HepG2 (cell line): Measurements from ENCODE around the gene PELI1. TPM values are rescaled to one million over a fixed set of nuclear protein-coding genes. Genes with fewer than 3 reads are reported as not detected.

Experiments used
- AHR ChIP-seq: IDR thresholded peaks from 2 replicates; pipeline ENCODE4 v1.6.1; 2018; ENCODE audit warnings: missing genetic modification reagents, missing compliant biosample characterization
- ARNT ChIP-seq: fragments of 450-650 bp; IDR thresholded peaks from 2 replicates; pipeline ENCODE4 v1.6.1; 2017
- BCL3 ChIP-seq: sonication (generic); formaldehyde crosslinking; IDR thresholded peaks from 2 replicates; pipeline ENCODE4 v1.5.1; 2020; ENCODE audit warnings: mild to moderate bottlenecking, missing genetic modification reagents, moderate library complexity
- CAMTA2 ChIP-seq: sonication (generic); formaldehyde crosslinking; IDR thresholded peaks from 2 replicates; pipeline ENCODE4 v1.4.0; 2020; ENCODE audit warnings: mild to moderate bottlenecking, missing genetic modification reagents, borderline replicate concordance
- EHMT2 ChIP-seq: fragments of 200-600 bp; sonication (generic); IDR thresholded peaks from 2 replicates; pipeline ENCODE4 v1.7.0; 2017; ENCODE audit warnings: antibody characterized with exemption, low read depth, low read length, borderline replicate concordance
- FOXO4 ChIP-seq: sonication (generic); formaldehyde crosslinking; conservative IDR thresholded peaks from 2 replicates; pipeline ENCODE4 v1.8.1; 2023; ENCODE audit warnings: missing genetic modification reagents
- HNRNPUL1 ChIP-seq: fragments of 200-400 bp; formaldehyde crosslinking; IDR thresholded peaks from 2 replicates; pipeline ENCODE4 v1.6.1; 2017; ENCODE audit warnings: low read depth, mild to moderate bottlenecking, low read length, moderate library complexity
- NFATC3 ChIP-seq: sonication (generic); formaldehyde crosslinking; IDR thresholded peaks from 2 replicates; pipeline ENCODE4 v1.5.1; 2020; ENCODE audit warnings: mild to moderate bottlenecking, missing genetic modification reagents
- NONO ChIP-seq, 2 experiments: fragments of 450-650 bp in 1 of 2; sonication (generic) in 1 of 2; formaldehyde crosslinking in 1 of 2; IDR thresholded peaks in 1 of 2; conservative IDR thresholded peaks in 1 of 2; 2 replicates each; pipeline versions ENCODE4 v1.6.1 to v1.8.0; 2017 to 2022; ENCODE audit warnings: mild to moderate bottlenecking in 1 of 2, missing genetic modification reagents in 1 of 2, moderate library complexity in 1 of 2
- PCBP2 ChIP-seq: fragments of 200-400 bp; formaldehyde crosslinking; optimal IDR thresholded peaks from 2 replicates; pipeline ENCODE3; 2018; ENCODE audit warnings: low read length, low read depth; ENCODE audit not compliant: poor library complexity, severe bottlenecking
- PHF5A ChIP-seq: IDR thresholded peaks from one replicate; pipeline ENCODE4 v1.6.1; 2018; ENCODE audit warnings: low read depth, missing genetic modification reagents; ENCODE audit not compliant: unreplicated experiment
- POLR2AphosphoS5 ChIP-seq: IDR thresholded peaks from 2 replicates; pipeline ENCODE4 v1.6.1; 2012; ENCODE audit warnings: low read depth, low read length
- RAD51 ChIP-seq: fragments of 450-650 bp; IDR thresholded peaks from 2 replicates; pipeline ENCODE4 v1.6.1; 2016; ENCODE audit warnings: borderline replicate concordance
- RARA ChIP-seq: IDR thresholded peaks from 2 replicates; pipeline ENCODE4 v1.6.1; 2016; ENCODE audit warnings: missing genetic modification reagents, missing compliant biosample characterization
- RARG ChIP-seq: sonication (generic); formaldehyde crosslinking; IDR thresholded peaks from 2 replicates; pipeline ENCODE4 v1.4.0; 2020; ENCODE audit warnings: low read depth, mild to moderate bottlenecking, missing genetic modification reagents
- RFX3 ChIP-seq: IDR thresholded peaks from 2 replicates; pipeline ENCODE4 v1.6.1; 2016; ENCODE audit warnings: missing biosample characterization, missing genetic modification reagents
- RNF2 ChIP-seq: fragments of 450-650 bp; conservative IDR thresholded peaks from 2 replicates; pipeline ENCODE4 v1.6.1; 2016; ENCODE audit warnings: low read depth
- SNAI1 ChIP-seq: sonication (generic); formaldehyde crosslinking; IDR thresholded peaks from 2 replicates; pipeline ENCODE4 v1.5.0; 2020; ENCODE audit warnings: mild to moderate bottlenecking, missing genetic modification reagents, borderline replicate concordance
- TERF1 ChIP-seq: sonication (generic); formaldehyde crosslinking; IDR thresholded peaks from 2 replicates; pipeline ENCODE4 v1.8.0; 2022; ENCODE audit warnings: mild to moderate bottlenecking, missing genetic modification reagents, moderate library complexity
- ZNF564 ChIP-seq: sonication (generic); formaldehyde crosslinking; IDR thresholded peaks from 2 replicates; pipeline ENCODE4 v1.8.1; 2023; ENCODE audit warnings: mild to moderate bottlenecking, missing genetic modification reagents
- ZNF605 ChIP-seq: sonication (generic); formaldehyde crosslinking; IDR thresholded peaks from 2 replicates; pipeline ENCODE4 v1.8.0; 2022; ENCODE audit warnings: mild to moderate bottlenecking, missing genetic modification reagents
- ZNF615 ChIP-seq: sonication (generic); formaldehyde crosslinking; IDR thresholded peaks from 2 replicates; pipeline ENCODE4 v1.5.0; 2020; ENCODE audit warnings: mild to moderate bottlenecking, missing genetic modification reagents, borderline replicate concordance
- polyA plus RNA-seq, 8 experiments: library from polyadenylated mRNA; depleted of rRNA in 3 of 8; stranded (reverse) in 7 of 8; unstranded in 1 of 8; fragments of >200 nt; fragmentation: Illumina TruSeq in 4 of 8; extraction: Trizol in 4 of 8; gene quantifications; 2 replicates each; pipeline versions ENCODE4 v1.2.1 to v1.2.3, GENCODE V29; 2011 to 2016; ENCODE audit warnings: low read depth in 4 of 8, missing spikeins in 1 of 8, mixed read lengths in 1 of 8; ENCODE audit not compliant: insufficient read depth in 1 of 8
- total RNA-seq, 5 experiments: library from RNA; depleted of rRNA; stranded (reverse); fragments of >200 nt; fragmentation: Illumina TruSeq; extraction: Trizol; gene quantifications; 2 replicates each; pipeline ENCODE4 v1.2.3, GENCODE V29; 2016; ENCODE audit warnings: low read depth in 1 of 5
- TF ChIP-seq, protein P1 (sequence below): IDR thresholded peaks from 2 replicates; pipeline ENCODE4 v1.6.1; 2012; ENCODE audit warnings: inconsistent platforms
- TF ChIP-seq, protein P2 (sequence below): conservative IDR thresholded peaks from 2 replicates; pipeline ENCODE4 v1.6.1; 2018; ENCODE audit warnings: missing genetic modification reagents

PELI1 gene
- total and polyA plus RNA-seq, 2 of the 13 experiments (the other 11 are each of a cell fraction or from before 2014, with no cell fraction given), result 12.5 to 16.2 TPM

- TF ChIP-seq TERF1 (no peak), ZNF615 (CRISPR knock-in tag) (no peak), EHMT2 (peak; percentile 68; the same call in 1 of the 2 replicates), FOXO4 (CRISPR knock-in tag) (no peak), RNF2 (0 out of 2 replicates have a peak, but pooled peaks have one; percentile 23), HNRNPUL1 (no peak), RFX3 (CRISPR knock-in tag) (peak; percentile 90), POLR2AphosphoS5 (peak; percentile 87), SNAI1 (CRISPR knock-in tag) (no peak), ZNF605 (CRISPR knock-in tag) (peak; percentile 89), PCBP2 (no peak), RAD51 (no peak), NFATC3 (CRISPR knock-in tag) (no peak), NONO (IDR thresholded peaks at IDR 0.05) (no peak), NONO (CRISPR knock-in tag; conservative IDR thresholded peaks at IDR 0.05) (peak; percentile 72; the same call in 1 of the 2 replicates), ZNF564 (CRISPR knock-in tag) (peak; percentile 61; the same call in 1 of the 2 replicates), PHF5A (CRISPR knock-in tag) (peak; percentile 62), ARNT (no peak), AHR (CRISPR knock-in tag) (peak; percentile 59; the same call in 1 of the 2 replicates), RARG (0 out of 2 replicates have a peak, but pooled peaks have one; percentile 78), CAMTA2 (CRISPR knock-in tag) (no peak), RARA (CRISPR knock-in tag) (peak; percentile 19; the same call in 1 of the 2 replicates), BCL3 (peak; percentile 83; the same call in 1 of the 2 replicates)
- TF ChIP-seq, protein P1, sequence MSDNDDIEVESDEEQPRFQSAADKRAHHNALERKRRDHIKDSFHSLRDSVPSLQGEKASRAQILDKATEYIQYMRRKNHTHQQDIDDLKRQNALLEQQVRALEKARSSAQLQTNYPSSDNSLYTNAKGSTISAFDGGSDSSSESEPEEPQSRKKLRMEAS, result peak; percentile 48; the same call in 1 of the 2 replicates
- TF ChIP-seq, protein P2, sequence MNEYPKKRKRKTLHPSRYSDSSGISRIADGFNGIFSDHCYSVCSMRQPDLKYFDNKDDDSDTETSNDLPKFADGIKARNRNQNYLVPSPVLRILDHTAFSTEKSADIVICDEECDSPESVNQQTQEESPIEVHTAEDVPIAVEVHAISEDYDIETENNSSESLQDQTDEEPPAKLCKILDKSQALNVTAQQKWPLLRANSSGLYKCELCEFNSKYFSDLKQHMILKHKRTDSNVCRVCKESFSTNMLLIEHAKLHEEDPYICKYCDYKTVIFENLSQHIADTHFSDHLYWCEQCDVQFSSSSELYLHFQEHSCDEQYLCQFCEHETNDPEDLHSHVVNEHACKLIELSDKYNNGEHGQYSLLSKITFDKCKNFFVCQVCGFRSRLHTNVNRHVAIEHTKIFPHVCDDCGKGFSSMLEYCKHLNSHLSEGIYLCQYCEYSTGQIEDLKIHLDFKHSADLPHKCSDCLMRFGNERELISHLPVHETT (CRISPR knock-in tag), result no peak
These were observed at the start of gene PELI1 (continued) for GRCh38 chr2:64144057-64145013.
